ENCODE results near the gene TMPRSS11D. TPM values are rescaled to one million over a fixed set of nuclear protein-coding genes. Genes with fewer than 3 reads are reported as not detected.

Gene TMPRSS11D
- total and polyA plus RNA-seq, 2 of the 13 experiments (the other 11 are each of a cell fraction or from before 2014, with no cell fraction given): not detected

DNA sequence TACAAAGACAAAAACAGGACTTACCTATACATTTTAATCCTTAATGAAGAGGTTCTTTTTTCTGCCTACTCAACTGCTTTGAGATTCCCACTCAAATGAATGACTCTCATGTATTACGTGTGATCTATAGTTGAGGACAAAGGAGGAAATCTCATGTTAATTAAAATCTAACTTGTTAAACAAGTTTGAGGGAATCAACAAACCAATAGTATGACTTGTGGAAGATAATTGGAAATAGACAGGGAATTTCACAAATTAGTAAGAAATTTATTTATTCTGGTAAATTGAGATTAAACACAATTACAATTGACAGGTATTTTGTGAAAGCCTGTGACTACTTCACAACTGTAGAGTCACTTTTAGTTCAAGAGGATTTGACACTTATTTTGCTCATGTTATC lies at the start of gene TMPRSS11D (continued):
- TF ChIP-seq, protein P1, sequence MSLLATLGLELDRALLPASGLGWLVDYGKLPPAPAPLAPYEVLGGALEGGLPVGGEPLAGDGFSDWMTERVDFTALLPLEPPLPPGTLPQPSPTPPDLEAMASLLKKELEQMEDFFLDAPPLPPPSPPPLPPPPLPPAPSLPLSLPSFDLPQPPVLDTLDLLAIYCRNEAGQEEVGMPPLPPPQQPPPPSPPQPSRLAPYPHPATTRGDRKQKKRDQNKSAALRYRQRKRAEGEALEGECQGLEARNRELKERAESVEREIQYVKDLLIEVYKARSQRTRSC (CRISPR knock-in tag; IDR thresholded peaks at IDR 0.05; ENCODE audit: low read depth): no peak
- no peak for TF ChIP-seq ZSCAN25 (CRISPR knock-in tag; IDR thresholded peaks at IDR 0.05)
- TF ChIP-seq, protein P2, sequence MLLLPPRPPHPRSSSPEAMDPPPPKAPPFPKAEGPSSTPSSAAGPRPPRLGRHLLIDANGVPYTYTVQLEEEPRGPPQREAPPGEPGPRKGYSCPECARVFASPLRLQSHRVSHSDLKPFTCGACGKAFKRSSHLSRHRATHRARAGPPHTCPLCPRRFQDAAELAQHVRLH (CRISPR knock-in tag; IDR thresholded peaks at IDR 0.05; ENCODE audit: borderline replicate concordance, low read depth): no peak
- TF ChIP-seq, protein P3, sequence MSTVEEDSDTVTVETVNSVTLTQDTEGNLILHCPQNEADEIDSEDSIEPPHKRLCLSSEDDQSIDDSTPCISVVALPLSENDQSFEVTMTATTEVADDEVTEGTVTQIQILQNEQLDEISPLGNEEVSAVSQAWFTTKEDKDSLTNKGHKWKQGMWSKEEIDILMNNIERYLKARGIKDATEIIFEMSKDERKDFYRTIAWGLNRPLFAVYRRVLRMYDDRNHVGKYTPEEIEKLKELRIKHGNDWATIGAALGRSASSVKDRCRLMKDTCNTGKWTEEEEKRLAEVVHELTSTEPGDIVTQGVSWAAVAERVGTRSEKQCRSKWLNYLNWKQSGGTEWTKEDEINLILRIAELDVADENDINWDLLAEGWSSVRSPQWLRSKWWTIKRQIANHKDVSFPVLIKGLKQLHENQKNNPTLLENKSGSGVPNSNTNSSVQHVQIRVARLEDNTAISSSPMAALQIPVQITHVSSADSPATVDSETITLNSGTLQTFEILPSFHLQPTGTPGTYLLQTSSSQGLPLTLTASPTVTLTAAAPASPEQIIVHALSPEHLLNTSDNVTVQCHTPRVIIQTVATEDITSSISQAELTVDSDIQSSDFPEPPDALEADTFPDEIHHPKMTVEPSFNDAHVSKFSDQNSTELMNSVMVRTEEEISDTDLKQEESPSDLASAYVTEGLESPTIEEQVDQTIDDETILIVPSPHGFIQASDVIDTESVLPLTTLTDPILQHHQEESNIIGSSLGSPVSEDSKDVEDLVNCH (CRISPR knock-in tag; IDR thresholded peaks at IDR 0.05): no peak
- TF ChIP-seq RFX5 (IDR thresholded peaks at IDR 0.05; ENCODE audit: low read depth, low read length): no peak
- no peak for TF ChIP-seq MED8 (CRISPR knock-in tag; IDR thresholded peaks at IDR 0.05; ENCODE audit: insufficient replicate concordance)
- no peak for TF ChIP-seq WIZ (CRISPR knock-in tag; IDR thresholded peaks at IDR 0.05)
- no peak for TF ChIP-seq ZNF234 (CRISPR knock-in tag; conservative IDR thresholded peaks at IDR 0.05)
- TF ChIP-seq, protein P4, sequence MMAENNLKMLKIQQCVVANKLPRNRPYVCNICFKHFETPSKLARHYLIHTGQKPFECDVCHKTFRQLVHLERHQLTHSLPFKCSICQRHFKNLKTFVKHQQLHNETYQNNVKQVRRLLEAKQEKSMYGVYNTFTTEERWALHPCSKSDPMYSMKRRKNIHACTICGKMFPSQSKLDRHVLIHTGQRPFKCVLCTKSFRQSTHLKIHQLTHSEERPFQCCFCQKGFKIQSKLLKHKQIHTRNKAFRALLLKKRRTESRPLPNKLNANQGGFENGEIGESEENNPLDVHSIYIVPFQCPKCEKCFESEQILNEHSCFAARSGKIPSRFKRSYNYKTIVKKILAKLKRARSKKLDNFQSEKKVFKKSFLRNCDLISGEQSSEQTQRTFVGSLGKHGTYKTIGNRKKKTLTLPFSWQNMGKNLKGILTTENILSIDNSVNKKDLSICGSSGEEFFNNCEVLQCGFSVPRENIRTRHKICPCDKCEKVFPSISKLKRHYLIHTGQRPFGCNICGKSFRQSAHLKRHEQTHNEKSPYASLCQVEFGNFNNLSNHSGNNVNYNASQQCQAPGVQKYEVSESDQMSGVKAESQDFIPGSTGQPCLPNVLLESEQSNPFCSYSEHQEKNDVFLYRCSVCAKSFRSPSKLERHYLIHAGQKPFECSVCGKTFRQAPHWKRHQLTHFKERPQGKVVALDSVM (CRISPR knock-in tag; IDR thresholded peaks at IDR 0.05): no peak
- no peak for TF ChIP-seq ZNF264 (CRISPR knock-in tag; IDR thresholded peaks at IDR 0.05)
- TF ChIP-seq, protein P5, sequence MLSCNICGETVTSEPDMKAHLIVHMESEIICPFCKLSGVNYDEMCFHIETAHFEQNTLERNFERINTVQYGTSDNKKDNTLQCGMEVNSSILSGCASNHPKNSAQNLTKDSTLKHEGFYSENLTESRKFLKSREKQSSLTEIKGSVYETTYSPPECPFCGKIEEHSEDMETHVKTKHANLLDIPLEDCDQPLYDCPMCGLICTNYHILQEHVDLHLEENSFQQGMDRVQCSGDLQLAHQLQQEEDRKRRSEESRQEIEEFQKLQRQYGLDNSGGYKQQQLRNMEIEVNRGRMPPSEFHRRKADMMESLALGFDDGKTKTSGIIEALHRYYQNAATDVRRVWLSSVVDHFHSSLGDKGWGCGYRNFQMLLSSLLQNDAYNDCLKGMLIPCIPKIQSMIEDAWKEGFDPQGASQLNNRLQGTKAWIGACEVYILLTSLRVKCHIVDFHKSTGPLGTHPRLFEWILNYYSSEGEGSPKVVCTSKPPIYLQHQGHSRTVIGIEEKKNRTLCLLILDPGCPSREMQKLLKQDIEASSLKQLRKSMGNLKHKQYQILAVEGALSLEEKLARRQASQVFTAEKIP (CRISPR knock-in tag; IDR thresholded peaks at IDR 0.05; ENCODE audit: borderline replicate concordance): no peak
- no peak for TF ChIP-seq ZNF724P (CRISPR knock-in tag; IDR thresholded peaks at IDR 0.05; ENCODE audit: borderline replicate concordance)
- TF ChIP-seq, protein P6, sequence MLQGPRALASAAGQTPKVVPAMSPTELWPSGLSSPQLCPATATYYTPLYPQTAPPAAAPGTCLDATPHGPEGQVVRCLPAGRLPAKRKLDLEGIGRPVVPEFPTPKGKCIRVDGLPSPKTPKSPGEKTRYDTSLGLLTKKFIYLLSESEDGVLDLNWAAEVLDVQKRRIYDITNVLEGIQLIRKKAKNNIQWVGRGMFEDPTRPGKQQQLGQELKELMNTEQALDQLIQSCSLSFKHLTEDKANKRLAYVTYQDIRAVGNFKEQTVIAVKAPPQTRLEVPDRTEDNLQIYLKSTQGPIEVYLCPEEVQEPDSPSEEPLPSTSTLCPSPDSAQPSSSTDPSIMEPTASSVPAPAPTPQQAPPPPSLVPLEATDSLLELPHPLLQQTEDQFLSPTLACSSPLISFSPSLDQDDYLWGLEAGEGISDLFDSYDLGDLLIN (CRISPR knock-in tag; IDR thresholded peaks at IDR 0.05; ENCODE audit: borderline replicate concordance): no peak
